IMR-90 (cell line): ENCODE data around the gene S1PR3.

ENCODE experiments used
- BHLHE40 ChIP-seq: fragments of 150-350 bp; IDR thresholded peaks from 2 replicates; pipeline ENCODE4 v1.6.1; 2016; ENCODE audit warnings: mild to moderate bottlenecking, low read depth, low read length
- CEBPB ChIP-seq: IDR thresholded peaks from 2 replicates; pipeline ENCODE4 v1.6.1; 2012; ENCODE audit warnings: low read depth, low read length, improper control_type of control experiment
- ELK1 ChIP-seq: fragments of 150-350 bp; IDR thresholded peaks from 2 replicates; pipeline ENCODE4 v1.6.1; 2016; ENCODE audit warnings: low read depth, mild to moderate bottlenecking, low read length, moderate library complexity, borderline replicate concordance
- MAFK ChIP-seq: IDR thresholded peaks from 2 replicates; pipeline ENCODE4 v1.6.1; 2012; ENCODE audit warnings: low read depth, low read length, improper control_type of control experiment
- MAZ ChIP-seq: IDR thresholded peaks from 2 replicates; pipeline ENCODE4 v1.6.1; 2012; ENCODE audit warnings: low read depth, mild to moderate bottlenecking, low read length, improper control_type of control experiment, moderate library complexity, borderline replicate concordance
- MXI1 ChIP-seq: IDR thresholded peaks from 2 replicates; pipeline ENCODE4 v1.6.1; 2012; ENCODE audit warnings: low read depth, mild to moderate bottlenecking, low read length, moderate library complexity, borderline replicate concordance
- NFE2L2 ChIP-seq: fragments of 150-350 bp; IDR thresholded peaks from 2 replicates; pipeline ENCODE4 v1.6.1; 2016; ENCODE audit warnings: low read depth, mild to moderate bottlenecking, low read length
- POLR2A ChIP-seq: IDR thresholded peaks from 2 replicates; pipeline ENCODE4 v1.6.1; 2012; ENCODE audit warnings: mild to moderate bottlenecking, low read depth, low read length
- RAD21 ChIP-seq: IDR thresholded peaks from 2 replicates; pipeline ENCODE4 v1.6.1; 2012; ENCODE audit warnings: low read length, improper control_type of control experiment
- RCOR1 ChIP-seq: IDR thresholded peaks from 2 replicates; pipeline ENCODE4 v1.6.1; 2012; ENCODE audit warnings: mild to moderate bottlenecking, low read length, improper control_type of control experiment; ENCODE audit not compliant: insufficient replicate concordance
- RFX5 ChIP-seq: IDR thresholded peaks from 2 replicates; pipeline ENCODE4 v1.8.0; 2012; ENCODE audit warnings: low read depth, mild to moderate bottlenecking, low read length, moderate library complexity
- SMC3 ChIP-seq: fragments of 150-350 bp; IDR thresholded peaks from 2 replicates; pipeline ENCODE4 v1.6.1; 2016; ENCODE audit warnings: low read depth, mild to moderate bottlenecking, antibody characterized with exemption, low read length, moderate library complexity
- USF2 ChIP-seq: fragments of 150-350 bp; IDR thresholded peaks from 2 replicates; pipeline ENCODE4 v1.6.1; 2017; ENCODE audit warnings: mild to moderate bottlenecking, antibody characterized with exemption, low read length, low read depth
- TF ChIP-seq, protein P1 (sequence below): conservative IDR thresholded peaks from 2 replicates; pipeline ENCODE4 v1.5.1; 2012; ENCODE audit warnings: mild to moderate bottlenecking, low read depth, low read length, improper control_type of control experiment

- no peak for TF ChIP-seq BHLHE40
- TF ChIP-seq, protein P1, sequence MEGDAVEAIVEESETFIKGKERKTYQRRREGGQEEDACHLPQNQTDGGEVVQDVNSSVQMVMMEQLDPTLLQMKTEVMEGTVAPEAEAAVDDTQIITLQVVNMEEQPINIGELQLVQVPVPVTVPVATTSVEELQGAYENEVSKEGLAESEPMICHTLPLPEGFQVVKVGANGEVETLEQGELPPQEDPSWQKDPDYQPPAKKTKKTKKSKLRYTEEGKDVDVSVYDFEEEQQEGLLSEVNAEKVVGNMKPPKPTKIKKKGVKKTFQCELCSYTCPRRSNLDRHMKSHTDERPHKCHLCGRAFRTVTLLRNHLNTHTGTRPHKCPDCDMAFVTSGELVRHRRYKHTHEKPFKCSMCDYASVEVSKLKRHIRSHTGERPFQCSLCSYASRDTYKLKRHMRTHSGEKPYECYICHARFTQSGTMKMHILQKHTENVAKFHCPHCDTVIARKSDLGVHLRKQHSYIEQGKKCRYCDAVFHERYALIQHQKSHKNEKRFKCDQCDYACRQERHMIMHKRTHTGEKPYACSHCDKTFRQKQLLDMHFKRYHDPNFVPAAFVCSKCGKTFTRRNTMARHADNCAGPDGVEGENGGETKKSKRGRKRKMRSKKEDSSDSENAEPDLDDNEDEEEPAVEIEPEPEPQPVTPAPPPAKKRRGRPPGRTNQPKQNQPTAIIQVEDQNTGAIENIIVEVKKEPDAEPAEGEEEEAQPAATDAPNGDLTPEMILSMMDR: no peak
- TF ChIP-seq USF2: no peak
- no peak for TF ChIP-seq SMC3
- no peak for TF ChIP-seq POLR2A
- TF ChIP-seq RAD21: no peak
- no peak for TF ChIP-seq MAZ
- TF ChIP-seq MAFK: no peak
- no peak for TF ChIP-seq MXI1
- TF ChIP-seq RFX5: no peak
- no peak for TF ChIP-seq NFE2L2
- no peak for TF ChIP-seq RCOR1
- TF ChIP-seq CEBPB: no peak
- TF ChIP-seq ELK1: no peak
Measured at GRCh38 chr9:88966894-88967676, 24.2 kb upstream of the S1PR3 start.
